Ovary (tissue), 9 donors: ENCODE measurements around the gene LRRC34. TPM values are rescaled to one million over a fixed set of nuclear protein-coding genes. Genes with fewer than 3 reads are reported as not detected.

Experiments used
- DNase-seq, 5 donors: peaks; one replicate each; pipeline ENCODE4 v3.0.0-alpha.2; 2019 to 2020
- H3K27ac ChIP-seq, 2 donors: fragments of 200-600 bp; one replicate each; pipeline versions ENCODE4 v1.5.1 to v1.8.0; 2019 to 2022
- H3K27me3 ChIP-seq: fragments of 200-600 bp; one replicate; pipeline ENCODE4 v1.8.0; 2022
- H3K36me3 ChIP-seq: fragments of 200-600 bp; sonication (generic); one replicate; pipeline ENCODE4 v1.5.1; 2019
- H3K4me1 ChIP-seq: one replicate; pipeline ENCODE4 v1.8.1; 2013; ENCODE audit warnings: mild to moderate bottlenecking, moderate library complexity; ENCODE audit not compliant: insufficient read depth
- H3K4me3 ChIP-seq: fragments of 200-600 bp; sonication (generic); one replicate; pipeline ENCODE4 v1.5.1; 2017
- H3K9me3 ChIP-seq, 2 donors: fragments of 200-600 bp in 1 of 2; sonication (generic) in 1 of 2; one replicate each; pipeline versions ENCODE4 v1.5.1 to v1.8.1; 2013 to 2019; ENCODE audit warnings: mild to moderate bottlenecking in 1 of 2, moderate library complexity in 1 of 2
- CTCF ChIP-seq, 3 donors: fragments of 450-650 bp in 2 of 3; fragments of 200-600 bp in 1 of 3; IDR thresholded peaks; one replicate each; pipeline versions ENCODE4 v1.5.1 to v1.8.0; 2016 to 2022; ENCODE audit warnings: antibody characterized with exemption in 3 of 3, mild to moderate bottlenecking in 1 of 3
- EP300 ChIP-seq: sonication (generic); formaldehyde crosslinking; IDR thresholded peaks from one replicate; pipeline ENCODE4 v1.6.1; 2017; ENCODE audit warnings: antibody characterized with exemption
- POLR2A ChIP-seq: fragments of 450-650 bp; IDR thresholded peaks from one replicate; pipeline ENCODE4 v1.6.1; 2017; ENCODE audit warnings: antibody characterized with exemption, mild to moderate bottlenecking, moderate library complexity
- WGBS, 3 donors: extraction: QIAGEN DNeasy Blood & Tissue Kit in 1 of 3; methylation state at CpG; one replicate each; pipeline versions ENCODE4 v1.1.5 to v1.1.7; 2013 to 2017; 5-methylcytosine and 5-hydroxymethylcytosine counted together
- intact Hi-C, 4 donors: fragments of 100-400 bp; cut with DNase I; formaldehyde crosslinking; loops; one replicate each; pipeline versions ENCODE4 v1.11.0 to v1.15.1; 2022 to 2023
- polyA plus RNA-seq, 2 donors: library from polyadenylated mRNA; stranded (reverse); fragments of 200-250 nt in 1 of 2; fragments of 350-450 nt in 1 of 2; fragmentation: Illumina TruSeq in 1 of 2; extraction: RNeasy Lipid Tissue Mini Kit (QIAGEN cat#74804) in 1 of 2; gene quantifications; one replicate each; pipeline ENCODE4 v1.2.3, GENCODE V29; 2013 to 2014
- total RNA-seq, 7 donors: library from RNA; depleted of rRNA in 2 of 7; stranded (reverse); fragments of >200 nt in 2 of 7; fragmentation: NEBNext Ultra II Directional in 3 of 7; extraction: Animal tissue kit (Norgen Biotek cat#: 25700) in 3 of 7; gene quantifications; one replicate each; pipeline versions ENCODE4 v1.1.0 to v1.2.4, GENCODE V29; 2016 to 2023
- donor health status: DM: no; HTN: no; CAD: no; lungs with moderate emphysema.
- donor health status: DM: no; HTN: no; CAD: no.
- donor health status: Bipolar disorder and iron deficiency.
- donor health status: DM: yes; HTN: yes; CAD: no.
- donor health status: DM: no; HTN: no; CAD: no.
- donor health status: DM: yes; HTN: yes; CAD: no.

The LRRC34 gene
- total and polyA plus RNA-seq, 9 donors: 1.7 to 8.1 (median 4.3) TPM

DNA sequence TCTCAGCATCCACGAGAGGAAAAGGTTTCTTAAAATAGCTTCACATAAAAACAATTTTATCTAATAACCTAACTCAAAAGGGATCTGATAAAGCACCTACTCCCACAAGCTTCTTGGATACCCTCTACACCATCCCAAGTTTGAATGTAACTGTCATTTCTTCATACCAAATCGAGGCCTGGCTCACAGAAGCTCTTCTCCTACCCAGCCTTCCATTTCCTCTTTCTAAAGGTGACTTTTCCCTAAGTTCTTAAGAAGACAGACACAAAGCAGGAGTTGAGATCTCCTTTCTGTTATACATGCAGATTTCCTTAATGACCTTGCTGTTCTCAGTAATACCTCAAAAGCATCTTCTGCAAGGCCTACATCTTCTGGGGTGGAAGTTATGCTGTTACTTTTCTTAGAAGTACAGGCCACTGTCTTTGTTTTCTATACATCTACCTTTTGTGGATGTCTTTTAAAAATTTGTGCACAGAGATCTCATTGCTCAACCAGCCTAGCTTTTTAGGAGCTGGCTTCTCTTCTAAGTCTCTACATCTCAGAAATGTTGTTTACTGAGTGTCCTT, 3.4 kb downstream of the LRRC34 start:
- 37 to 42% (median 39%) methylated on average over 2 of the region's 2 CpGs for WGBS, 3 donors
- Histone ChIP-seq H3K4me1 (peaks cover 2% of the 10 kb centered on the region), H3K9me3 (no peaks in the 10 kb centered on the region), H3K4me3 (no peak overlapping the region), H3K36me3 (no peaks in the 10 kb centered on the region), H3K27ac (no peak overlapping the region), H3K27me3 (no peaks in the 10 kb centered on the region)
- no peak for DNase-seq
- intact Hi-C loops: no loop called here
- TF ChIP-seq CTCF (IDR thresholded peaks at IDR 0.05) (no peak), EP300 (no peak), POLR2A (no peak)

DNA sequence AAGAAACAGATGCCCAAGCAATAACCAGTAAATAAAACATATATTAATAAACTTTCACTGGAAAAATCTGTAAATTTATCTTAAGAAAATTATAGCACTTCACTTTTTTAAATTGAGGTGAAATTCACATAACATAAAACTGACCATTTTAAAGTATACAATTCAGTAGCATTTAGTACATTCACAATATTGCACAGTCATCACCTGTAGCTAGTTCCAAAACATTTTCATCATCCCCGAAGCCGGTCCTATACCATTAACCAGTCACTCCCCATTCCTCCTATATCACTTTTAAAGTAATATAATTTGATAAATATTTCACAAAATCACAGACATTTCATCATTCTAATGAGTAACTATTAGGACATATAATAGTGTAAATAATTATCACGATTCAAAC, 8.0 kb downstream of the LRRC34 start:
- H3K27me3 ChIP-seq: no peaks in the 10 kb centered on the region
- no peaks in the 10 kb centered on the region for H3K36me3 ChIP-seq
- 93 to 96% (median 94%) methylated on average over 3 of the region's 3 CpGs for WGBS, 3 donors
- peaks cover 2% of the 10 kb centered on the region for H3K4me1 ChIP-seq
- no peaks in the 10 kb centered on the region for H3K9me3 ChIP-seq
- DNase-seq: no peak
- intact Hi-C loops: no loop called here
- H3K4me3 ChIP-seq: no peak overlapping the region
- TF ChIP-seq CTCF (IDR thresholded peaks at IDR 0.05) (no peak), EP300 (no peak), POLR2A (no peak)
- H3K27ac ChIP-seq: no peak overlapping the region

GRCh38 chr3:169792359-169792758, 20.3 kb downstream of the LRRC34 start:
- TF ChIP-seq EP300 (no peak), POLR2A (no peak), CTCF (IDR thresholded peaks at IDR 0.05) (no peak)
- no peak for DNase-seq
- WGBS, 3 donors: 96 to 100% (median 100%) methylated on average over 1 of the region's 1 CpG
- H3K36me3 ChIP-seq: no peaks in the 10 kb centered on the region
- no peaks in the 10 kb centered on the region for H3K9me3 ChIP-seq
- no peak overlapping the region for H3K27ac ChIP-seq
- H3K4me1 ChIP-seq: no peaks in the 10 kb centered on the region
- H3K4me3 ChIP-seq: no peak overlapping the region
- intact Hi-C loops: no loop called here
- no peaks in the 10 kb centered on the region for H3K27me3 ChIP-seq

GRCh38 chr3:169790687-169791429, 21.8 kb downstream of the LRRC34 start:
- Histone ChIP-seq H3K27ac (no peak overlapping the region), H3K9me3 (no peaks in the 10 kb centered on the region), H3K36me3 (no peaks in the 10 kb centered on the region), H3K27me3 (no peaks in the 10 kb centered on the region), H3K4me3 (no peak overlapping the region), H3K4me1 (no peaks in the 10 kb centered on the region)
- intact Hi-C loops: no loop called here
- TF ChIP-seq POLR2A: no peak
- DNase-seq: no peak
- WGBS, 3 donors: 83 to 89% (median 87%) methylated on average over 4 of the region's 4 CpGs

DNA sequence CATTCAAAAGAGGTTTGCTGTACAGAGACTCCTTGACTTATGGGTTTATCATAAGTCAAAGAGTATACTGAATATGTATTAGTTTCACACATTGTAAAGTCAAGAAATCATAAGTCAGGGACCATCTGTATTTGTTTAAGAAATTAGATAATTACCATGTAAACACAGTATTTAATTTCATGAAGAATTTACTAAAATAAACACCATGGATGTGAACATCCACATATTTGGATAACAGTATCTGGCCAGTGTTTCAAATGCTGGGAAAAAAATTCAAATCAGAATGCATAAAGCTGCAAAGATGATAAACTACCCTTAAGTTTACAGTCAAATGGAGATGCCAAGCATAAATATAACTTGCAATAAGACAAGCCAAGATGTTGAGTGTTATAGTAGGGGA, 22.5 kb downstream of the LRRC34 start:
- DNase-seq: no peak
- H3K9me3 ChIP-seq: no peaks in the 10 kb centered on the region
- no peak overlapping the region for H3K27ac ChIP-seq
- no peak overlapping the region for H3K4me3 ChIP-seq
- intact Hi-C loops: no loop called here
- no peaks in the 10 kb centered on the region for H3K4me1 ChIP-seq
- no peaks in the 10 kb centered on the region for H3K36me3 ChIP-seq
- no peak for TF ChIP-seq POLR2A
- no peak for TF ChIP-seq CTCF (IDR thresholded peaks at IDR 0.05)
- no peak for TF ChIP-seq EP300
- H3K27me3 ChIP-seq: no peaks in the 10 kb centered on the region
